ENCODE measurements around the gene BCR.
A peak's percentile ranks its signal among the peaks of the same experiment; 100 is the strongest.
"Not testable (repeated sequence)": the region's sequence is repeated elsewhere in the genome, so short reads cannot be mapped to it uniquely, and the experiment has no call there.

The BCR gene

DNA sequence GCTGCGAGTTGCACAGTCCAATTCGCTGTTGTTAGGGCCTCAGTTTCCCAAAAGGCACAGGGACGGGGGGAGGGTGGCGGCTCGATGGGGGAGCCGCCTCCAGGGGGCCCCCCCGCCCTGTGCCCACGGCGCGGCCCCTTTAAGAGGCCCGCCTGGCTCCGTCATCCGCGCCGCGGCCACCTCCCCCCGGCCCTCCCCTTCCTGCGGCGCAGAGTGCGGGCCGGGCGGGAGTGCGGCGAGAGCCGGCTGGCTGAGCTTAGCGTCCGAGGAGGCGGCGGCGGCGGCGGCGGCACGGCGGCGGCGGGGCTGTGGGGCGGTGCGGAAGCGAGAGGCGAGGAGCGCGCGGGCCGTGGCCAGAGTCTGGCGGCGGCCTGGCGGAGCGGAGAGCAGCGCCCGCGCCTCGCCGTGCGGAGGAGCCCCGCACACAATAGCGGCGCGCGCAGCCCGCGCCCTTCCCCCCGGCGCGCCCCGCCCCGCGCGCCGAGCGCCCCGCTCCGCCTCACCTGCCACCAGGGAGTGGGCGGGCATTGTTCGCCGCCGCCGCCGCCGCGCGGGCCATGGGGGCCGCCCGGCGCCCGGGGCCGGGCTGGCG lies at the start of gene BCR:
Gene BCR (plus strand): TSS at position 209 of the 592 bp plus-strand sequence. CDS start 452 bp downstream, outside the sequence.
- peak; percentile 29 to 48 for DNase-seq (ENCODE audit: low read depth in 1 of 2, low spot score in 1 of 2)

- DNase-seq (ENCODE audit: low read depth in 1 of 2, low spot score in 1 of 2), result no peak
Measured at GRCh38 chr22:23130697-23131096, 49.6 kb upstream of the BCR start.

DNA sequence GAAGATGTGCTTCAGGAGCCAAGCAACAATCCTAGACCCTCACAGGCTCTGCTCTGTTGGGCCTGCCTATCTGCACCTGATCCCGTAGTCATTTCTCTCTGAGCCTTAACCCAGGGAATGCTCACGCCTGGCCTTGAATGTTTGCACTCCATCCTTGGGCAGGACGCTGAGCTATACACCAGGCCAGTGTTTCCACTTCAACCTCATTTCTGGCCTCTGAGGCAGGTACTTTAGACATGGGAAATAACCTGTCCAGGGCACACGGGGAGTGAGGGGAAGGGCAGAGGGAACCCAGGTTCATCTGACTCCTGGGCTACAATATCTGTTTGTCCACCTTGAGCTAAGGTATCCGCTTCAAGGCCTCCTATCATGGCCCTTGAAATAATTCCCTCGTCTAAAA lies 48.4 kb upstream of the BCR start:
- DNase-seq (ENCODE audit: low read depth in 1 of 2, low spot score in 1 of 2), result no peak

DNA sequence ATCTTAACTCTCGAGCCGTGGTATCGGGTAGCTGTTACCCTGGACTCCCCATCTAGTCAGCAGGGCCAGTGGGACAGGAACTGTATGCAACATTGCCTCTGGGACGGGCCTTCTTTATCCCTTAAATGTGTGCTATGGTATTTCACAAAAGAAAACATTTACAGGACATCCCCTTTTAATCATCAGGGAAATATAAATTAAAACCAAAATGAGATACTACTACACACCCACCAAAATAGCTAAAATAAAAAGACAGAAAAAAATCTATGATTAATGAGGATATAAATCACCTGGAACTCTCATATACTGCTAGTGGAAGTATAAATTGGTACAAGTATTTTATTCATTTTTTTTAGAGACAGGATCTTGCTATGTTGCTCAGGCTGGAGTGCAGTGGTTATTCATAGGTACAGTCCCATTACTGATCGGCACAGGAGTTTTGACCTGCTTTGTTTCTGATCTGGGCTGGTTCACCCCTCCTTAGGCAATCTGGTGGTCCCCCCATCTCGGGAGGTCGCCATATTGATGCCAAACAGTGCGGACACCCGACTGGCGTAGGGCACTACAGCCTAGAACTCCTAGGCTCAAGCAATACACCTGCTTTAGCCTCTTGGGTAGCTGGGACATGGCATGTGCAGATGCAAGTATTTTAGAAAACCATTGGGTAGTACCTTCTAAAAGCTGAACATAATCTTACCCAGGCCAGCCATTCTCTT lies 47.8 kb upstream of the BCR start:
- no peak for DNase-seq (ENCODE audit: low read depth in 1 of 2, low spot score in 1 of 2)

DNA sequence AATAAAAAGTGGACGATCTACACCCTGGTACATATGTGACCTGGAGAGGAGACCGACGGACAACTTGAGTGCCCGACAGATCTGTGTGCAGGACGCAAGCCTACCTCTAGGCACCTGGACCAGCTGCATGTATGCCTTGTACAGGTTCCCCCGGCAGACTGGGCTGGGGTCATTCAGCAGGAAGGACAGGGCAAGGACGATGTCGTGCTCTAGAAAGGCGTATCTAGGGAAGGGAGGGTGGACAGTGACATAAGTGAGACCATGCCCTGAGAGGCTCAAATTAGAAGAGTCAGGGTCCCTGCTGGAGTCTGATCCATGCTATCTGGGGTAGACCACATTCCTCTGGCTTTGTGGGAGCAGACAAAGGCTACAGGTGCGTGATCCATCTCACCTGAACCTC lies 46.4 kb upstream of the BCR start:
- no peak for DNase-seq (ENCODE audit: low read depth in 1 of 2, low spot score in 1 of 2)

DNA sequence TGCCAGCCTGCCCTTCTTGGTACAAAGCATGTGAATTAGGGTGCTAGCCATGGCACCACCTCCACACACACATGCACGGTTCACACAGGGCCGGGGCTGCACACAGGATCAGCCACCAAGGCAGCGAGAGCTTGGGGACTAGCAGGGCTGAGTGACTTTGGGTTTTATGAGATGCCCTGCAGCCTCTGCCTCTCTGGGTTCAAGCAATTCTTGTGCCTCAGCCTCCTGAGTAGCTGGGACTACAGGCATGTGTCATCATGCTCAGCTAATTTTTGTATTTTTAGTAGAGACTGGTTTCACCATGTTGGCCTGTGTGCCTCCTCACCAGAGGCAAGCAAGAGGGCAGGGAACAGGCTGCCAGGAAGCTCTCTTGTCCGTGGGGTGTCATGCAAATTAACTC lies 43.3 kb upstream of the BCR start:
- not testable (repeated sequence) for DNase-seq (ENCODE audit: low read depth in 1 of 2, low spot score in 1 of 2)

- DNase-seq (ENCODE audit: low read depth in 1 of 2, low spot score in 1 of 2), result no peak
Measured at GRCh38 chr22:23137468-23137867, 42.8 kb upstream of the BCR start.

- peak in 1 of 2 donors; percentile 5 for DNase-seq (ENCODE audit: low read depth in 1 of 2, low spot score in 1 of 2)
Measured at GRCh38 chr22:23137905-23138561, 42.3 kb upstream of the BCR start.

DNA sequence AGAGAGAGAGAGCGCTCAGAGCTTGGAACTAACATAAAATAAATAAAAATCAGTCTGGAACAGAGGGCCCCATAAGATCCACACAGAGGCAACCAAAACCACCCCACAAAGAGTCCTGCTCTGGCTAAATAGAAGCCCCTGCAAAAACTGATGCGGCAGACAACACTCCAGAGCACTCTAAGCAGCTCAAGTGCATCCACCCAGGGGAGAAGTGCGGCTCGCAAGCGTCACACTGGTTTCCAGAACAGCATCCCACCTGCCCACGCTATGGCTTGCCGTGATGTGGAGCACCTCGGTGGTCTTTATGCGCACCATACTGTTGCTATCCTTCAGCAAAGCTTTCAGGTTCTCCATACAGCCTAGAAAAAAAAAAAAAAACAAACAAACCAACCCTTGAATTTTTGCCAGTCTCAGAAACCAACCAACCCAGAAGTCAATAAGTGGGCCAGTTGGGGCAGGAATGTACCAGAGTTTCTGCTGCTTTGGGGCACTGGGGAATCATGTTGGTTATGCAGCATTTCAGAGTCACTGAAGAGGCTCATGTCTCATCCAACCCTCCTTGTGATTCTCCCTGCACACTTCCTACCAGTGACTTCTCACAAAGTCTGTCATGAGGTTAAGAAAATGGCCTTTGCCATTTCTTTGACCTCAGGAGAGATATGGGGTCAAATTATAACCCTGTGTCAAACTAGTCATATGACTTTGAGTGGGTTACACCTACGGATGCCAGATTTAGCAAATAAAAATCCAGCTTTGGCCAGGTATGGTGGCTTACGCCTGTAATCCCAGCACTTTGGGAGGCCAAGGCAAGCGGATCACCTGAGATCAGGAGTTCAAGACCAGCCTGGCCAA lies 41.5 kb upstream of the BCR start:
- DNase-seq (ENCODE audit: low read depth in 1 of 2, low spot score in 1 of 2), result no peak

GRCh38 chr22:23140385-23140784 lies 39.9 kb upstream of the BCR start:
- DNase-seq (ENCODE audit: low read depth in 1 of 2, low spot score in 1 of 2), result no peak

GRCh38 chr22:23142546-23143105 lies 37.7 kb upstream of the BCR start:
- no peak for DNase-seq (ENCODE audit: low read depth in 1 of 2, low spot score in 1 of 2)

GRCh38 chr22:23143119-23143518 lies 37.2 kb upstream of the BCR start:
- DNase-seq (ENCODE audit: low read depth in 1 of 2, low spot score in 1 of 2), result no peak

DNA sequence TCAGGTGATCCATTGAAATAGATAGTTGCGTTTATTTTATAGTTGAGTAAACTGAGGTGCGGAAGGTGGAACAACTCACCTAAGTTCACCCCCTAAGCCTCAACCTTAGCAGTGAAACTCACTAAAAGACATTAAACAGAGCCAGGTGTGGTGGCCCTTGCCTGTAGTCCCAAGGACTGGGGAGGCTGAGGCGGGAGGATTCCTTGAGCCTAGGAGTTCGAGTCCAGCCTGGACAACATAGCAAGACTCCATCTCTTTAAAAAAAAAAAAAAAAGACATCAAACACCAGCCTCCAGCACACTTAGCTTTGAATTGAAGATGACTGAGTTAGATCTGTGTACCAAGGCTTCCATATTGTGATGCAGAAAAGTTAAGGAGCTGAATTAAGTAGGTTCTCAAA lies 35.9 kb upstream of the BCR start:
- no peak for DNase-seq (ENCODE audit: low read depth in 1 of 2, low spot score in 1 of 2)

- peak; percentile 68 to 80 for DNase-seq (ENCODE audit: low read depth in 1 of 2, low spot score in 1 of 2)
Measured at GRCh38 chr22:23144932-23145877, 35.1 kb upstream of the BCR start, which contains the start of gene RAB36. TSS of gene RAB36 (plus strand) at chr22:23145477. CDS start at chr22:23146617, 1,140 bp downstream.

DNA sequence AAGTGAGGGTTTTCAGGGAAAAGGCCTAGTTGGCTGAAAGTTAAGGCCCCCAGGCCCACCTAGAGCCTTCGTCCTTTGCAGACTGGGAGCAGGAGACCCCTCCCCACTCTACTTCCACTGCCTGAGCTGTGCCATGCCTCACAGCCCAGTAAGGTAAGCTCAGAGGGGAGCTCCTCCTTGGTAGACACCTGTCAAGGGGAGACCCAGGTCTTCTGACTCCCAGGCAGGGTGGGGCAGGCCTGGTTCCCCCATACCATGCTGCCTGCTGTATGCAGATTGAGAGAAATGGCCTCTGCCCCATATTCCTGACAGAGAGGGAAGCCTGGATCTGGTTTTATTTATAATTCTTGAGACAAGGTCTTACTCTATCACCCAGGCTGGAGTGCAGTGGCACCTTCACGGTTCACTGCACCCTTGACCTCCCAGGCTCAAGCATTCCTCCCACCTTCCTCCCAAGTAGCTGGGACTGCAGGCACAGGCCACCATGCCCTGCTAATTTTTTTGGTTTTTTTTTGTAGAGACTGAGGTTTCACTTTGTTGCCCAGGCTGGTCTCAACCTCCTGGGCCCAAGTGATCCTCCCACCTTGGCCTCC lies 34.3 kb upstream of the BCR start:
- no peak for DNase-seq (ENCODE audit: low read depth in 1 of 2, low spot score in 1 of 2)

- DNase-seq (ENCODE audit: low read depth in 1 of 2, low spot score in 1 of 2), result no peak
Measured at GRCh38 chr22:23146478-23147205, 33.7 kb upstream of the BCR start.

GRCh38 chr22:23147617-23148387 lies 32.5 kb upstream of the BCR start:
- DNase-seq (ENCODE audit: low read depth in 1 of 2, low spot score in 1 of 2), result no peak

DNA sequence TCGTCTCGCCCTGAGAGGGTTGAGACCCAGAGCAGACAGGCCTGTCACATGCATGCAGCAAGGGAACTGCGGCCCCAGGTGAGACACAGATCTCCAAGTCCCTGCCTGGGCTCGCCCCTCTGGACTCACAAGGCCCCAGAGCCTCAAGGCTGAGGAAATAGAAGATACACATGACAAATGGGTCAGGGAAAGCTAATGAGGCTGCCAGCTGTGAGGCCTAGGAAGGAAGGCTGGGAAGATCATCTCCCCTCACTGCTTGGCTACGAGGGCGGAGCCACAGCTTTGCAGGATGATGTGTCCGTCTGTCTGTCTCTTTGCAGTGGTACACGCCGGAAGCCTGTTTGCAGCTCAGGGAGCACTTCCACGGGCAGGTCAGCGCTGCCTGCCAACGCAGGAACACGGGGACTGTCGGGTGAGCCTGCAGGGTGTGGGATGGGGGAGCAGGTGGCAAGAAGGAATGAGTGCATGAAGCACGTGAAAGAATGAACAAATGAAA lies 30.5 kb upstream of the BCR start:
- DNase-seq (ENCODE audit: low read depth in 1 of 2, low spot score in 1 of 2), result no peak

All from activated T-helper 1 cell treated with anti-CD3 and anti-CD28 coated beads, Interleukin-2, amount 50 U/mL, for 16 hours (primary cell).